ENCODE data around the gene FGGY.
"Not testable (repeated sequence)": the region's sequence is repeated elsewhere in the genome, so short reads cannot be mapped to it uniquely, and the experiment has no call there.

Gene FGGY

DNA sequence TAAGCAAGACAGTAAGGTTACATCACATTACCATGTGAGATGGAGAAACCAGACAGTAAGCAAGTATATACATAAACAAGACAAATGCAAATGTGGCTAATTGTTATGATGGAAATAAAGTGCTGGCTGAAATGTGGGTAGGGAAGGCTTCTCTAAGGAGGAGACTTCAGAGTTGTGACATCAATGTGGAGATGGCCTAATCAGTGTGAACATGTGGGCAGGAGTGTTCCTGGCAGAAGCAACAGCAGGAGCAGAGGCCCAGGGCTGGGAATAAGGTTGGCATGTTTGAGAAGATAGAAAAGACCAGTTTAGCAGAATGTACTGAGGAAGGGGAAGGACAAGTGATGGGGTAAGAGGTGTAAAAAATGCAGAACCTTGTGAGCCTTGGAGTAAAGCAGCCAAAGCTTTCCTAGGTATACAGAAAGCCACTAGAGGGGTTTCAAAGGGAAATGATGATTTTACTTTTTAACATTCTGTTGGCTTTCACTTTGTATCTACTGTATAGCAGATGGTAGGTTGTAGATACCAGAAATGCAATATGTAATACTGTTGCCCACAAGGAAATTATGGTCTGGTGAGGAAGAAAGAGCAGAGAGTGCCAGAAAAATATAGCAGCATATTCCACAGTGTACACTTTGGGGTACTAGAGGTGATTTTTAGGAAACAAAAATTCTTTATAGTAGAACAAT, 197.4 kb downstream of the FGGY start:
- TF ChIP-seq CTCF (IDR thresholded peaks at IDR 0.05; ENCODE audit: low read length, missing control alignments), result no peak
- no peak overlapping the region for H3K4me3 ChIP-seq (replicated peaks; ENCODE audit: low read depth, low read length)
- peak; percentile 54 for DNase-seq (ENCODE audit: low read depth)

DNA sequence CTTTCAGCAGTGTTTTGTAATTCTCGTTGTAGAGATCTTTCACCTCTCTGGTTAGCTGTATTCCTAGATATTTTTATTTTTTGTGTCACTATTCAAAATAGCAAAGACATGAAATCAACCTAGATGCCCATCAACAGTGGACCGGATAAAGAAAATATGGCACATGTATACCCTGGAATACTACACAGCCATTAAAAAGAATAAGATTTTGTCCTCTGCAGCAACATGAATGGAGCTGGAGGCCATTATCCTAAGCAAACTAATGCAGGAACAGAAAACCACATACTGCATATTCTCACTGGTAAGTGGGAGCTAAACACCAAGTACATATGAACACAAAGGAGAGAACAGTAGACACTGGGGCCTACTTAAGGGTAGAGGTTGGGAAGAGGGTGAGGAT, 199.3 kb downstream of the FGGY start:
- not testable (repeated sequence) for DNase-seq (ENCODE audit: low read depth); H3K4me3 ChIP-seq (replicated peaks; ENCODE audit: low read depth, low read length)

GRCh38 chr1:59497616-59498015, 200.7 kb downstream of the FGGY start:
- DNase-seq (ENCODE audit: low read depth), result no peak
- no peak overlapping the region for H3K4me3 ChIP-seq (replicated peaks; ENCODE audit: low read depth, low read length)
- no peak for TF ChIP-seq CTCF (IDR thresholded peaks at IDR 0.05; ENCODE audit: low read length, missing control alignments)

DNA sequence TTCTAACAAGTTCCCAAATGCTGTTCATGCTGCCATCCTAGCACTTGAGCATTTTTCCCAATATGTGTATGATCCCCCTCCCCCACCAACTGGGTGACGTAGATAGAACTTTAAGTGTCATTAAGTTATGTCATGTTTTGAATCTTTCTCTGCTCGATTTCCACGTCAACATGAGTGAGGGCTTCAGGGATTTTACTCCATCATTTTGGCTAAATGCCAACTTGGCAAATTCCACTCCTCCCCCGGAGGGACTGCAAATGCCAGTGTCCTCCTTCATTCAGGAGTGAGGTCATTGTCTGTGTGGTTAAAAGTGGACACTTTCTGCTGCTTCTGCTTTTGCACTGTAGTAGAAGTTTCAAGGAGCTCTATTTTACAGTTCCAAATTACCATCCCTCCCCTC, 201.7 kb downstream of the FGGY start:
- no peak for TF ChIP-seq CTCF (IDR thresholded peaks at IDR 0.05; ENCODE audit: low read length, missing control alignments)
- peak; percentile 62 for DNase-seq (ENCODE audit: low read depth)
- no peak overlapping the region for H3K4me3 ChIP-seq (replicated peaks; ENCODE audit: low read depth, low read length)

- no peak overlapping the region for H3K4me3 ChIP-seq (replicated peaks; ENCODE audit: low read depth, low read length)
- TF ChIP-seq CTCF (IDR thresholded peaks at IDR 0.05; ENCODE audit: low read length, missing control alignments), result no peak
- DNase-seq (ENCODE audit: low read depth), result peak; percentile 20
Observed at GRCh38 chr1:59499273-59499942, 202.5 kb downstream of the FGGY start.

GRCh38 chr1:59499943-59500569, 203.2 kb downstream of the FGGY start:
- TF ChIP-seq CTCF (IDR thresholded peaks at IDR 0.05; ENCODE audit: low read length, missing control alignments), result no peak

GRCh38 chr1:59500950-59501742, 204.3 kb downstream of the FGGY start:
- H3K4me3 ChIP-seq (replicated peaks; ENCODE audit: low read depth, low read length), result no peak overlapping the region
- no peak for TF ChIP-seq CTCF (IDR thresholded peaks at IDR 0.05; ENCODE audit: low read length, missing control alignments)
- DNase-seq (ENCODE audit: low read depth), result peak; percentile 22

More at GRCh38 chr1:59499943-59500569, 203.2 kb downstream of the FGGY start:
- DNase-seq (ENCODE audit: low read depth), result no peak
- H3K4me3 ChIP-seq (replicated peaks; ENCODE audit: low read depth, low read length), result no peak overlapping the region
